Stomach (tissue), 4 donors: ENCODE data around the gene COLEC12.
"Not testable (repeated sequence)": the region's sequence is repeated elsewhere in the genome, so short reads cannot be mapped to it uniquely, and the experiment has no call there.

ENCODE experiments used
- EP300 ChIP-seq: sonication (generic); formaldehyde crosslinking; IDR thresholded peaks from one replicate; pipeline ENCODE4 v1.6.1; 2017; ENCODE audit warnings: antibody characterized with exemption
- POLR2A ChIP-seq, 4 donors: fragments of 450-650 bp; IDR thresholded peaks; one replicate each; pipeline ENCODE4 v1.6.1; 2016; ENCODE audit warnings: antibody characterized with exemption in 4 of 4, control low read depth in 2 of 4, mild to moderate bottlenecking in 1 of 4, moderate library complexity in 1 of 4
- POLR2AphosphoS5 ChIP-seq, 3 donors: sonication (generic); formaldehyde crosslinking; IDR thresholded peaks; one replicate each; pipeline ENCODE4 v1.6.1; 2016; ENCODE audit warnings: antibody characterized with exemption in 3 of 3
- TF ChIP-seq, protein P1 (sequence below), 7 experiments: fragments of 450-650 bp in 4 of 7; fragments of 200-600 bp in 3 of 7; sonication (generic) in 3 of 7; IDR thresholded peaks; one replicate each; pipeline ENCODE4 v1.5.1; 2016 to 2019; ENCODE audit warnings: antibody characterized with exemption in 7 of 7, control low read depth in 2 of 7, mild to moderate bottlenecking in 1 of 7

DNA sequence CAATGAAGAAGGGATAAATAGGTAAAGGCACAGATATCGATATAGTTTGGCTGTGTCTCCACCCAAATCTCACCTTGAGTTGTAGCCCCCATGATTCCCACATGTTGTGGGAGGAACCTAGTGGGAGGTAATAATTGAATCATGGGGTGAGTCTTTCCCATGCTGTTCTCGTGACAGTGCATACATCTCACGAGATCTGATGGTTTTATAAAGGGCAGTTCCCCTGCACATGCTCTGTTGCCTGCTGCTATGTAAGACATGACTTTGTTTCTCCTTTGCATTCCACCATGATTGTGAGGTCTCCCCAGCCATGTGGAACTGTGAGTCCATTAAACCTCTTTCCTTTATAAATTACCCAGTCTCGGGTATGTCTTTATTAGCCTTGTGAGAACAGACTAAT lies 192.4 kb downstream of the COLEC12 start:
- TF ChIP-seq, protein P1, sequence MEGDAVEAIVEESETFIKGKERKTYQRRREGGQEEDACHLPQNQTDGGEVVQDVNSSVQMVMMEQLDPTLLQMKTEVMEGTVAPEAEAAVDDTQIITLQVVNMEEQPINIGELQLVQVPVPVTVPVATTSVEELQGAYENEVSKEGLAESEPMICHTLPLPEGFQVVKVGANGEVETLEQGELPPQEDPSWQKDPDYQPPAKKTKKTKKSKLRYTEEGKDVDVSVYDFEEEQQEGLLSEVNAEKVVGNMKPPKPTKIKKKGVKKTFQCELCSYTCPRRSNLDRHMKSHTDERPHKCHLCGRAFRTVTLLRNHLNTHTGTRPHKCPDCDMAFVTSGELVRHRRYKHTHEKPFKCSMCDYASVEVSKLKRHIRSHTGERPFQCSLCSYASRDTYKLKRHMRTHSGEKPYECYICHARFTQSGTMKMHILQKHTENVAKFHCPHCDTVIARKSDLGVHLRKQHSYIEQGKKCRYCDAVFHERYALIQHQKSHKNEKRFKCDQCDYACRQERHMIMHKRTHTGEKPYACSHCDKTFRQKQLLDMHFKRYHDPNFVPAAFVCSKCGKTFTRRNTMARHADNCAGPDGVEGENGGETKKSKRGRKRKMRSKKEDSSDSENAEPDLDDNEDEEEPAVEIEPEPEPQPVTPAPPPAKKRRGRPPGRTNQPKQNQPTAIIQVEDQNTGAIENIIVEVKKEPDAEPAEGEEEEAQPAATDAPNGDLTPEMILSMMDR (IDR thresholded peaks at IDR 0.05), result not testable (repeated sequence)
- TF ChIP-seq POLR2A (IDR thresholded peaks at IDR 0.05); POLR2AphosphoS5 (IDR thresholded peaks at IDR 0.05); EP300: not testable (repeated sequence)
